GM19463 (cell line): ENCODE data around the gene CREBBP.

Source experiments
- ATAC-seq: cut with Tn5 transposase; IDR thresholded peaks from one replicate; pipeline ENCODE4 v1.9.1; 2021; ENCODE audit warnings: mild to moderate bottlenecking, moderate library complexity; ENCODE audit not compliant: unreplicated experiment

CREBBP gene

GRCh38 chr16:3856367-3857141, 24.0 kb downstream of the CREBBP start:
- ATAC-seq, result no peak

- ATAC-seq, result no peak
Measured at GRCh38 chr16:3854750-3855541, 25.6 kb downstream of the CREBBP start.

GRCh38 chr16:3850544-3850899, 30.0 kb downstream of the CREBBP start:
- no peak for ATAC-seq

GRCh38 chr16:3849751-3850543, 30.6 kb downstream of the CREBBP start:
- ATAC-seq, result no peak

GRCh38 chr16:3846595-3847091, 33.9 kb downstream of the CREBBP start:
- ATAC-seq, result no peak

GRCh38 chr16:3846087-3846486, 34.4 kb downstream of the CREBBP start:
- no peak for ATAC-seq

- no peak for ATAC-seq
Measured at GRCh38 chr16:3842994-3843393, 37.5 kb downstream of the CREBBP start.

- ATAC-seq, result no peak
Measured at GRCh38 chr16:3841729-3842508, 38.6 kb downstream of the CREBBP start.

GRCh38 chr16:3839402-3840184, 40.9 kb downstream of the CREBBP start:
- no peak for ATAC-seq

GRCh38 chr16:3838600-3839401, 41.7 kb downstream of the CREBBP start:
- ATAC-seq, result no peak

GRCh38 chr16:3837851-3838586, 42.5 kb downstream of the CREBBP start:
- ATAC-seq, result no peak

- no peak for ATAC-seq
Measured at GRCh38 chr16:3836641-3837040, 43.9 kb downstream of the CREBBP start.

GRCh38 chr16:3835089-3835602, 45.4 kb downstream of the CREBBP start:
- no peak for ATAC-seq

GRCh38 chr16:3832668-3833067, 47.8 kb downstream of the CREBBP start:
- no peak for ATAC-seq

GRCh38 chr16:3830625-3831254, 49.8 kb downstream of the CREBBP start:
- no peak for ATAC-seq

- no peak for ATAC-seq
Measured at GRCh38 chr16:3829631-3830536, 50.6 kb downstream of the CREBBP start.

- ATAC-seq, result no peak
Measured at GRCh38 chr16:3825940-3826339, 54.6 kb downstream of the CREBBP start.
